ENCODE measurements around the gene MRPL1. TPM values are rescaled to one million over a fixed set of nuclear protein-coding genes. Genes with fewer than 3 reads are reported as not detected.

MRPL1 gene
- polyA plus RNA-seq, 3 donors, result 14.8 to 33.0 (median 21.9) TPM

Other genes starting within 250 kb of the MRPL1 start
- 1 to 10 TPM; 4.2 to 6.6 (median 5.5) TPM for gene CNOT6L, start 43.5 kb upstream of the MRPL1 start, polyA plus RNA-seq
- 1 to 10 TPM in 1 of 3 donors, under 1 TPM in 2; 0.34 to 2.3 (median 0.48) TPM for gene FRAS1, start 194.5 kb downstream of the MRPL1 start, polyA plus RNA-seq

Measured in adipose tissue (tissue), 3 donors.